GM12872 (cell line): ENCODE data around the gene LIPM.

Experiments used
- CTCF ChIP-seq: IDR thresholded peaks from 3 replicates; pipeline ENCODE4 v1.5.1; 2011; ENCODE audit warnings: low read depth, mild to moderate bottlenecking, low read length, moderate library complexity; ENCODE audit not compliant: insufficient read depth

The LIPM gene

DNA sequence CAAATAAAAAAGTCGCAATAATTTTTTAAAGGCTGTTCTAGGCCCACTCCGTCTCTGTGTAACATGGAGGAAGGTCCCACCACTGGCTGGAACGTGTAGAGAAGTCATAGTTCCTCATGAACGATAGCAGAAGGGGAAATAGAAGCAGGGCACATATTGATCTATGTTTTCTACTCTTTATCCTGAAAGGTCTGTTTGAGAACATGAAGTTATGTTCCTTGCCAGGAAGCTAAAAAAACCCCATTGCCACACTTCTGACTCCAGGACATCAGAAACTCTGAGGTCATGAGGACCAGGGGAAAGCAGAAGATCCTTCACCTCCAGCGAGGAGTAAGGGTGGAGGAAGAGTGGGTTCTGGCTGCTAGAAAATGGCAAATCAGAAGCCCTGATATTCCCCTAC lies 38.4 kb downstream of the LIPM start:
- no peak for TF ChIP-seq CTCF

DNA sequence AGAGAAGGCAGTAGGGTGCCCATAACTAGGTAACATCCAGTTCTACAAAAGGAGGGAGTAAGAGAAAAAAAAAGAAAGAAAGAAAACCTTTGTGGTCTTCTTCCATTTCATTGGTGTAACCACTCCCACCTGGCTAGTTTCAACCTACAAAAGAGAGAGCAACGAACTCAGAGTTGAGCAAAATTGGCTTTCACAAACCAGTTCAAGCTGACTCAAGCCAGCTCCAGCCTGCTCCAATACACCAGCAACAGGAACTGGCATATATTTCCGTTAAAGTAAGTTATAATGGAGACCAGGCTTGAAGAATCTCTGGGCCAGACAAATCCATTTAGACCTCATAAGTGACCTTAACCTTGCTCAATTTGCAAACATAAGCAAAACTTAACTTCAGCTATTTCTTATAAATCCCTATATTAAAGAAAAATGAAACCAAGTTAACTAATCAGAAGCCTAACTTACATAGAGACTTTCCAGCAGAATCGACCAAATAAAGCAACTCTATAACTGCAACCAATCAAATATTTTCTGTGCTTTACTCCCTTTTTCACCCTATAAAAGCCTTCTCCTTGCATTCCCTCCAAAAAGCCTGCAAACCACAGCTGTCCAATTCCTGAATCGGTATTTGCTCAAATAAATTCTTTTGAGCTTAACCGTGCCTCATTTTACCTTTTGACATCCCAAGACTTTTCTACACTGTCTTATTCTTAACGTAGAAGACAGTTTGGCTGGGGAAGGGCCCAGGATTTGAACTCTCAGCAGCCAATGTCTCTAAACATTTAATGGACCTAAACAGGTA lies 39.0 kb downstream of the LIPM start:
- no peak for TF ChIP-seq CTCF

DNA sequence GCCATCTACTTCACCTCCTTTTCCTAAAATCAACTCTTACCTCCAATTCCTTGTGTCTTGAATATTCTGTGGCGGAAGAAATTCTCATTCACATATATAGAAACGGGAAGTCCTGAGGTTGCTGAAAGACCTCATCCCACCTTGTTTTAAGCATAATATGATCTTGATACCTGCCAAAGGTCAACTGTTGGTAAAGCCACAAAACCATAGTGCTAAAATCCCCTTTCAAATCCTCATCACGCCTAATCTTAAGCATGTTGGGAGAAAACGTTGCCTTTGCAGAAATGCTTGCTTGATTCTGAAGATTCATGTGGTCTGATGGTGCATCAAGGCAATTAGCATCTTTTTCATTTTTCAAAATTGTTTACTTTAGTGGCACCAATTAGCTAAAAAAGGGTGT lies 40.6 kb downstream of the LIPM start:
- no peak for TF ChIP-seq CTCF

GRCh38 chr10:88848499-88848898 lies 46.0 kb downstream of the LIPM start:
- TF ChIP-seq CTCF: no peak

DNA sequence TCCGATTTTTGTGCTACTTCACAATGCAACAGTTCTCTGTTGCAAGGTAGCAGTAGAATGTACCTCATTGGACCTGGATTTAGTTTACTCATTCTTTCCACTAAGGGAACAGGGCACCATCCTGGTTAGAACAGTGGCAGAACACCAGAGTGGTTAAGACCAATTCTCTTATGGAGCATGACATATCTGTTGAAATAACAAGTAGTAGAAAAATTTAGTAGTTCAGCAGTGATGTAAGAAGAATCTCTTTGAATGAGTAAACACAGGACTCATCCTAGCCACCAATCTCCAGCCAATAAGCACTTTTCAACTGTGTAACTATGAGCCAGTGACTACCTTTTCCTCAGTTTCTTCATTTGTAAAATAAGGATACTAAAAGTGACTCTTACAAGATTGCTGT lies 46.7 kb downstream of the LIPM start:
- no peak for TF ChIP-seq CTCF

GRCh38 chr10:88850712-88851111 lies 48.2 kb downstream of the LIPM start:
- TF ChIP-seq CTCF: no peak

DNA sequence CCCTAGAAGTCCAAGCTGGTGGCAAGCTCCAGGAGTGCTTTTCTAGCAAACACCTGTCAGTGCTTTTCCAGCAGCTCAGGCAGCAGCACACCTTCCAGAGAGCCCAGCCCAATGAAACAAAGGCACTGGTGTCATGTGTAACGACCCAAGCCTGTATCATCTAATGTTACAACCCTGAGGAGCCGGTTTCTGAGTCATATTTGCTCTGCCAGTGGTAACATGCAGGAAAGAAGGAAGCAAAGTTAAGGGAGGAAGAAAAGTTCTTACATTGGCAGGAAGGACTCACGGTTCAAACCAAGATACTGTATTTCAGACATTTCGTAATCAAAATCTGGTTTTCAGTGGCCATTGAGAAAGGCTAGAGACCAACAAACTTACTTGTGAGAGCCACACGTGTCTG lies 49.2 kb downstream of the LIPM start, which contains the start of gene ANKRD22:
Gene ANKRD22 (minus strand): TSS at position 139 of the 400 bp plus-strand sequence. CDS start 237 bp downstream, outside the sequence.
- no peak for TF ChIP-seq CTCF

DNA sequence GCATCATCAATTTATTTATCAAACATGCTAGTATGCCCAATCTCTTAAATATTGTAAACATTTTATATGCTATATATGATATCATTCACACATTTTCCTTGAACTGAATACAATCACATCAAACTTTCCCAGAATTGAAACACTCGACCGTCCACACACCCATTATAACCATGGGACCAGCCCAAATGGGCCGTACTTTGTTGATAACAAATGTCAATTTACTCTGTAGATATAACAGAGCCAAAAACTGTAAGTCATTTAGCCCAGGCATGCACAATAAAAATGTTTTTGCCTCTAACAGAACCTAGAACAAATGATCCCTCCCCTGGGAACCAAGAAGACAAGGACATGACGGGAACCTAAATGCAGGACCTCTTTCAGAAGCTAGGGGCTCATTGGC lies 49.8 kb downstream of the LIPM start:
- TF ChIP-seq CTCF: no peak
